Prostate gland (tissue), 2 donors: ENCODE measurements around the gene TRIP13. TPM values are rescaled to one million over a fixed set of nuclear protein-coding genes. Genes with fewer than 3 reads are reported as not detected.

Experiments used
- DNase-seq: peaks from one replicate; pipeline ENCODE4 v3.0.0-alpha.2; 2019; ENCODE audit warnings: low spot score
- H3K27ac ChIP-seq, 2 donors: fragments of 200-600 bp; sonication (generic); 2 replicates each; pipeline ENCODE4 v1.5.1; 2017 to 2019
- H3K27me3 ChIP-seq: fragments of 200-600 bp; sonication (generic); replicated peaks from 2 replicates; pipeline ENCODE4 v1.5.1; 2019; ENCODE audit not compliant: insufficient read depth
- H3K36me3 ChIP-seq, 2 donors: fragments of 200-600 bp; sonication (generic); 1 replicate in 1 of 2; 2 replicates in 1 of 2; pipeline versions ENCODE4 v1.5.1 to v1.8.1; 2017 to 2019
- H3K4me1 ChIP-seq: fragments of 200-600 bp; sonication (generic); replicated peaks from 2 replicates; pipeline ENCODE4 v1.5.1; 2019
- H3K4me3 ChIP-seq, 2 donors: fragments of 200-600 bp; sonication (generic); 2 replicates each; pipeline ENCODE4 v1.5.1; 2017 to 2019
- H3K9me3 ChIP-seq: fragments of 200-600 bp; sonication (generic); 2 replicates; pipeline ENCODE4 v1.5.1; 2017
- CTCF ChIP-seq, 4 experiments: fragments of 200-600 bp in 2 of 4; fragments of 450-650 bp in 2 of 4; sonication (generic) in 2 of 4; IDR thresholded peaks; 1 replicate in 3 of 4; 2 replicates in 1 of 4; pipeline ENCODE4 v1.5.1; 2016 to 2019; ENCODE audit warnings: antibody characterized with exemption in 4 of 4, mild to moderate bottlenecking in 2 of 4, moderate library complexity in 2 of 4
- POLR2A ChIP-seq: fragments of 450-650 bp; IDR thresholded peaks from one replicate; pipeline ENCODE4 v1.6.1; 2016; ENCODE audit warnings: antibody characterized with exemption, mild to moderate bottlenecking
- POLR2AphosphoS5 ChIP-seq: sonication (generic); formaldehyde crosslinking; IDR thresholded peaks from one replicate; pipeline ENCODE4 v1.6.1; 2017; ENCODE audit warnings: antibody characterized with exemption
- WGBS: methylation state at CpG from one replicate; pipeline ENCODE4 v1.1.5; 2018; 5-methylcytosine and 5-hydroxymethylcytosine counted together
- intact Hi-C: fragments of 100-400 bp; cut with DNase I; formaldehyde crosslinking; loops from one replicate; pipeline ENCODE4 v1.14.2; 2022
- total RNA-seq, 2 donors: library from RNA; depleted of rRNA; stranded (reverse); fragments of >200 nt; gene quantifications; one replicate each; pipeline ENCODE4 v1.1.0, GENCODE V29; 2016

TRIP13 gene
- total RNA-seq, 2 donors from 2014 or later, result 1.8 to 11.9 TPM

GRCh38 chr5:961002-961710 lies 68.5 kb downstream of the TRIP13 start:
- Histone ChIP-seq H3K27ac (no peak overlapping the region), H3K4me3 (no peak overlapping the region), H3K9me3 (no peaks in the 10 kb centered on the region), H3K4me1 (no peaks in the 10 kb centered on the region), H3K36me3 (no peaks in the 10 kb centered on the region), H3K27me3 (no peaks in the 10 kb centered on the region)
- intact Hi-C loops, result no loop called here
- no peak for TF ChIP-seq POLR2AphosphoS5
- TF ChIP-seq CTCF (IDR thresholded peaks at IDR 0.05), result no peak
- TF ChIP-seq POLR2A, result no peak
- DNase-seq, result no peak
- whole genome bisulfite sequencing, result 82% methylated on average over 20 of the region's 27 CpGs

GRCh38 chr5:961711-962240 lies 69.1 kb downstream of the TRIP13 start:
- no peaks in the 10 kb centered on the region for H3K36me3 ChIP-seq
- TF ChIP-seq POLR2AphosphoS5, result no peak
- no peak for DNase-seq
- H3K4me3 ChIP-seq, result no peak overlapping the region
- no peaks in the 10 kb centered on the region for H3K4me1 ChIP-seq
- no peaks in the 10 kb centered on the region for H3K27me3 ChIP-seq
- no peak overlapping the region for H3K27ac ChIP-seq
- intact Hi-C loops, result no loop called here
- no peaks in the 10 kb centered on the region for H3K9me3 ChIP-seq
- 88% methylated on average over 24 of the region's 24 CpGs for WGBS

- no peaks in the 10 kb centered on the region for H3K36me3 ChIP-seq
- intact Hi-C loops, result no loop called here
- H3K27me3 ChIP-seq, result no peaks in the 10 kb centered on the region
- no peak overlapping the region for H3K4me3 ChIP-seq
- TF ChIP-seq CTCF (IDR thresholded peaks at IDR 0.05) (no peak), POLR2A (no peak), POLR2AphosphoS5 (no peak)
- 97% methylated on average over 15 of the region's 15 CpGs for WGBS
- no peak overlapping the region for H3K27ac ChIP-seq
- H3K4me1 ChIP-seq, result no peaks in the 10 kb centered on the region
- no peak for DNase-seq
- H3K9me3 ChIP-seq, result no peaks in the 10 kb centered on the region
Observed at GRCh38 chr5:962386-962785, 69.7 kb downstream of the TRIP13 start.

GRCh38 chr5:962801-963200 lies 70.1 kb downstream of the TRIP13 start:
- 98% methylated on average over 12 of the region's 12 CpGs for WGBS
- H3K4me3 ChIP-seq, result no peak overlapping the region
- no peak overlapping the region for H3K27ac ChIP-seq
- no peaks in the 10 kb centered on the region for H3K27me3 ChIP-seq
- H3K9me3 ChIP-seq, result no peaks in the 10 kb centered on the region
- intact Hi-C loops, result no loop called here
- no peaks in the 10 kb centered on the region for H3K4me1 ChIP-seq
- no peak for DNase-seq
- H3K36me3 ChIP-seq, result no peaks in the 10 kb centered on the region
- TF ChIP-seq POLR2A (no peak), CTCF (IDR thresholded peaks at IDR 0.05) (no peak), POLR2AphosphoS5 (no peak)

- WGBS, result 84% methylated on average over 10 of the region's 10 CpGs
- H3K27ac ChIP-seq, result no peak overlapping the region
- H3K9me3 ChIP-seq, result no peaks in the 10 kb centered on the region
- no peaks in the 10 kb centered on the region for H3K36me3 ChIP-seq
- intact Hi-C loops, result no loop called here
- TF ChIP-seq POLR2A (no peak), POLR2AphosphoS5 (no peak), CTCF (IDR thresholded peaks at IDR 0.05) (no peak)
- H3K4me3 ChIP-seq, result no peak overlapping the region
- H3K27me3 ChIP-seq, result no peaks in the 10 kb centered on the region
- no peaks in the 10 kb centered on the region for H3K4me1 ChIP-seq
- DNase-seq, result no peak
Observed at GRCh38 chr5:963310-963672, 70.6 kb downstream of the TRIP13 start.
